ENCODE measurements around the gene CLCN3. TPM values are rescaled to one million over a fixed set of nuclear protein-coding genes. Genes with fewer than 3 reads are reported as not detected.

Gene CLCN3
- total and polyA plus RNA-seq, 9 of the 15 experiments (the other 6 are each of a cell fraction or from before 2014, with no cell fraction given) = 12.7 to 60.6 (median 38.5) TPM

DNA sequence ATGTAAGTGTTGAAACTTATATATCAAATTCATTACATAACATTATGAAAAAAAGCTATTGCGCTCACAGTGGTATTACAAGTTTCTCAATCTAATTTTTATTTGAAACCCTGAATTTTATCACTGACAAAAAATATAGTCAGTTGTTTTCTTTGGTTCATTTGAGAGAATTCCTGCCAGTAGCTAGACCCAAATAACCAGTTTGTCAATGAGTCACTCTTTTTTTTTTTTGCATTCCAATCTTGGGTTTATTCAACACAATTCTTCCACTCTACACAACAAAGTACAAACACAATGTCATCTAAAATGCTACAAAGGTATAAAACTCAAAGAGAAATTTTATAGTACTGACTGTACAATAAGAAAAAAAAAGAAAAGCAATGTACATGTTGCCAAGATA is 124.2 kb downstream of the CLCN3 start:
- Histone ChIP-seq H3K36me3 (ENCODE audit: control insufficient read depth, insufficient read depth, low read length) (peaks cover 32% of the 10 kb centered on the region), H3K27ac (ENCODE audit: extremely low read depth, low read depth, low read length) (no peak overlapping the region), H3K9me1 (ENCODE audit: control insufficient read depth, insufficient read depth, low read length) (no peaks in the 10 kb centered on the region), H2AFZ (ENCODE audit: low read depth, low read length) (no peak overlapping the region), H4K20me1 (replicated peaks; ENCODE audit: control insufficient read depth, insufficient read depth, low read length) (no peaks in the 10 kb centered on the region), H3K4me3 (no peak overlapping the region), H3K79me2 (ENCODE audit: control insufficient read depth, insufficient read depth, low read length) (no peaks in the 10 kb centered on the region), H3K9ac (ENCODE audit: insufficient read depth in 1 of 2, low read depth in 2 of 2, low read length in 2 of 2) (no peak overlapping the region), H3K27me3 (ENCODE audit: control insufficient read depth in 2 of 2, insufficient read depth in 2 of 2, low read length in 2 of 2) (no peaks in the 10 kb centered on the region), H3K4me2 (ENCODE audit: insufficient read depth, low read length) (no peak overlapping the region), H3K9me3 (replicated peaks; ENCODE audit: control insufficient read depth, insufficient read depth, low read depth, low read length) (no peaks in the 10 kb centered on the region), H3K4me1 (replicated peaks in 1 of 2; ENCODE audit: control insufficient read depth in 2 of 2, insufficient read depth in 2 of 2, low read length in 2 of 2) (no peaks in the 10 kb centered on the region)
- intact Hi-C loops (cut with micrococcal nuclease) (no loop called here), in situ Hi-C loops (cut with MboI) (no loop called here)
- no peak for ATAC-seq
- WGBS (ENCODE audit: insufficient coverage, low coverage, missing lambda C conversion rate) = 94% methylated on average over 1 of the region's 1 CpG
- no peak for FAIRE-seq
- DNase-seq (ENCODE audit: extremely low read depth in 1 of 4, low spot score in 3 of 4) = no peak
- ChIA-PET POLR2A (no interaction called here), CTCF (ENCODE audit: low intra/inter-chr PET ratio) (no interaction called here)
- BruUV-seq (replicated peaks) = no TSS peak
- TF ChIP-seq SMARCC2 (IDR thresholded peaks at IDR 0.05; ENCODE audit: low read depth) (no peak), KHSRP (IDR thresholded peaks at IDR 0.05) (no peak), PCBP2 (IDR thresholded peaks at IDR 0.05; ENCODE audit: low read depth, low read length, poor library complexity, severe bottlenecking) (no peak), MCM3 (IDR thresholded peaks at IDR 0.05) (no peak), RFX1 (IDR thresholded peaks at IDR 0.05) (no peak), ZNF551 (CRISPR knock-in tag; IDR thresholded peaks at IDR 0.05) (no peak), XRCC4 (IDR thresholded peaks at IDR 0.05; ENCODE audit: extremely low read depth, insufficient read depth, insufficient read length) (no peak), GABPB2 (CRISPR knock-in tag; conservative IDR thresholded peaks at IDR 0.05) (no peak), TCF7L2 (IDR thresholded peaks at IDR 0.05; ENCODE audit: low read depth, low read length) (no peak), KDM5B (IDR thresholded peaks at IDR 0.05; ENCODE audit: insufficient replicate concordance, low read depth, low read length) (no peak), E2F3 (CRISPR knock-in tag; IDR thresholded peaks at IDR 0.05) (no peak), ZNF263 (CRISPR knock-in tag; IDR thresholded peaks at IDR 0.05; ENCODE audit: borderline replicate concordance) (no peak), RB1 (IDR thresholded peaks at IDR 0.05; ENCODE audit: low read depth) (no peak), SREBF1 (IDR thresholded peaks at IDR 0.05; ENCODE audit: borderline replicate concordance, low read depth, low read length) (no peak), RBM22 (IDR thresholded peaks at IDR 0.05; ENCODE audit: low read depth, low read length, poor library complexity, severe bottlenecking) (no peak)
- TF ChIP-seq, protein P1, sequence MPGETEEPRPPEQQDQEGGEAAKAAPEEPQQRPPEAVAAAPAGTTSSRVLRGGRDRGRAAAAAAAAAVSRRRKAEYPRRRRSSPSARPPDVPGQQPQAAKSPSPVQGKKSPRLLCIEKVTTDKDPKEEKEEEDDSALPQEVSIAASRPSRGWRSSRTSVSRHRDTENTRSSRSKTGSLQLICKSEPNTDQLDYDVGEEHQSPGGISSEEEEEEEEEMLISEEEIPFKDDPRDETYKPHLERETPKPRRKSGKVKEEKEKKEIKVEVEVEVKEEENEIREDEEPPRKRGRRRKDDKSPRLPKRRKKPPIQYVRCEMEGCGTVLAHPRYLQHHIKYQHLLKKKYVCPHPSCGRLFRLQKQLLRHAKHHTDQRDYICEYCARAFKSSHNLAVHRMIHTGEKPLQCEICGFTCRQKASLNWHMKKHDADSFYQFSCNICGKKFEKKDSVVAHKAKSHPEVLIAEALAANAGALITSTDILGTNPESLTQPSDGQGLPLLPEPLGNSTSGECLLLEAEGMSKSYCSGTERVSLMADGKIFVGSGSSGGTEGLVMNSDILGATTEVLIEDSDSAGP (CRISPR knock-in tag; IDR thresholded peaks at IDR 0.05) = no peak
- TF ChIP-seq, protein P2, sequence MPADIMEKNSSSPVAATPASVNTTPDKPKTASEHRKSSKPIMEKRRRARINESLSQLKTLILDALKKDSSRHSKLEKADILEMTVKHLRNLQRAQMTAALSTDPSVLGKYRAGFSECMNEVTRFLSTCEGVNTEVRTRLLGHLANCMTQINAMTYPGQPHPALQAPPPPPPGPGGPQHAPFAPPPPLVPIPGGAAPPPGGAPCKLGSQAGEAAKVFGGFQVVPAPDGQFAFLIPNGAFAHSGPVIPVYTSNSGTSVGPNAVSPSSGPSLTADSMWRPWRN (IDR thresholded peaks at IDR 0.05; ENCODE audit: low read depth) = no peak
- TF ChIP-seq, protein P3, sequence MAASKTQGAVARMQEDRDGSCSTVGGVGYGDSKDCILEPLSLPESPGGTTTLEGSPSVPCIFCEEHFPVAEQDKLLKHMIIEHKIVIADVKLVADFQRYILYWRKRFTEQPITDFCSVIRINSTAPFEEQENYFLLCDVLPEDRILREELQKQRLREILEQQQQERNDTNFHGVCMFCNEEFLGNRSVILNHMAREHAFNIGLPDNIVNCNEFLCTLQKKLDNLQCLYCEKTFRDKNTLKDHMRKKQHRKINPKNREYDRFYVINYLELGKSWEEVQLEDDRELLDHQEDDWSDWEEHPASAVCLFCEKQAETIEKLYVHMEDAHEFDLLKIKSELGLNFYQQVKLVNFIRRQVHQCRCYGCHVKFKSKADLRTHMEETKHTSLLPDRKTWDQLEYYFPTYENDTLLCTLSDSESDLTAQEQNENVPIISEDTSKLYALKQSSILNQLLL (CRISPR knock-in tag; IDR thresholded peaks at IDR 0.05; ENCODE audit: borderline replicate concordance) = no peak
- TF ChIP-seq, protein P4, sequence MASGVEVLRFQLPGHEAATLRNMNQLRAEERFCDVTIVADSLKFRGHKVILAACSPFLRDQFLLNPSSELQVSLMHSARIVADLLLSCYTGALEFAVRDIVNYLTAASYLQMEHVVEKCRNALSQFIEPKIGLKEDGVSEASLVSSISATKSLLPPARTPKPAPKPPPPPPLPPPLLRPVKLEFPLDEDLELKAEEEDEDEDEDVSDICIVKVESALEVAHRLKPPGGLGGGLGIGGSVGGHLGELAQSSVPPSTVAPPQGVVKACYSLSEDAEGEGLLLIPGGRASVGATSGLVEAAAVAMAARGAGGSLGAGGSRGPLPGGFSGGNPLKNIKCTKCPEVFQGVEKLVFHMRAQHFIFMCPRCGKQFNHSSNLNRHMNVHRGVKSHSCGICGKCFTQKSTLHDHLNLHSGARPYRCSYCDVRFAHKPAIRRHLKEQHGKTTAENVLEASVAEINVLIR (CRISPR knock-in tag; IDR thresholded peaks at IDR 0.05) = no peak

Data from K562 (cell line).